Thoracic aorta (tissue), 2 donors: ENCODE measurements around the gene IAH1. TPM values are rescaled to one million over a fixed set of nuclear protein-coding genes. Genes with fewer than 3 reads are reported as not detected.

Experiments
- ATAC-seq: fragments of 150-250 bp; one replicate; pipeline ENCODE4 v1.8.0; 2017; ENCODE audit warnings: low read depth; ENCODE audit not compliant: insufficient number of reproducible peaks, low FRiP score
- DNase-seq: peaks from one replicate; pipeline ENCODE4 v3.0.0-alpha.2; 2020; ENCODE audit warnings: low spot score
- H3K27ac ChIP-seq, 2 donors: fragments of 200-600 bp; sonication (generic); 1 replicate in 1 of 2; 2 replicates in 1 of 2; pipeline ENCODE4 v1.5.1; 2016; ENCODE audit warnings: mild to moderate bottlenecking in 2 of 2, moderate library complexity in 2 of 2
- H3K27me3 ChIP-seq: fragments of 200-600 bp; sonication (generic); replicated peaks from 2 replicates; pipeline ENCODE4 v1.6.0; 2016; ENCODE audit warnings: mild to moderate bottlenecking; ENCODE audit not compliant: insufficient read depth
- H3K36me3 ChIP-seq: fragments of 200-600 bp; sonication (generic); one replicate; pipeline ENCODE4 v1.5.1; 2016
- H3K4me1 ChIP-seq, 2 donors: fragments of 200-600 bp; sonication (generic); 1 replicate in 1 of 2; 2 replicates in 1 of 2; pipeline versions ENCODE4 v1.5.1 to v1.6.0; 2016; ENCODE audit warnings: low read depth in 2 of 2, mild to moderate bottlenecking in 1 of 2; ENCODE audit not compliant: control insufficient read depth in 1 of 2
- H3K4me3 ChIP-seq: fragments of 200-600 bp; sonication (generic); 2 replicates; pipeline ENCODE4 v1.5.1; 2016; ENCODE audit warnings: mild to moderate bottlenecking
- H3K9me3 ChIP-seq: fragments of 200-600 bp; sonication (generic); 2 replicates; pipeline ENCODE4 v1.5.1; 2016
- CTCF ChIP-seq: fragments of 200-600 bp; sonication (generic); IDR thresholded peaks from one replicate; pipeline ENCODE4 v1.5.1; 2019; ENCODE audit warnings: antibody characterized with exemption
- total RNA-seq, 2 donors: library from RNA; depleted of rRNA; stranded (reverse); fragments of >200 nt; gene quantifications; one replicate each; pipeline versions ENCODE4 v1.1.0 to v1.2.3, GENCODE V29; 2016

The IAH1 gene
- total RNA-seq, 2 donors from 2014 or later = 48.1 to 53.6 TPM

- no peak for TF ChIP-seq CTCF
- H3K9me3 ChIP-seq = no peaks in the 10 kb centered on the region
- H3K36me3 ChIP-seq = peaks cover 10% of the 10 kb centered on the region
- H3K27ac ChIP-seq = no peak overlapping the region
- H3K4me1 ChIP-seq = no peaks in the 10 kb centered on the region
- ATAC-seq = no peak
- H3K27me3 ChIP-seq = no peaks in the 10 kb centered on the region
- no peak overlapping the region for H3K4me3 ChIP-seq
- DNase-seq = no peak
Observed at GRCh38 chr2:9460441-9461017, 13.8 kb upstream of the IAH1 start.

GRCh38 chr2:9461079-9461478 is 13.3 kb upstream of the IAH1 start:
- TF ChIP-seq CTCF = no peak
- Histone ChIP-seq H3K4me1 (no peaks in the 10 kb centered on the region), H3K9me3 (no peaks in the 10 kb centered on the region), H3K36me3 (peaks cover 9% of the 10 kb centered on the region), H3K4me3 (no peak overlapping the region), H3K27ac (no peak overlapping the region), H3K27me3 (no peaks in the 10 kb centered on the region)
- ATAC-seq (no peak), DNase-seq (no peak)

GRCh38 chr2:9462313-9462712 is 12.0 kb upstream of the IAH1 start:
- DNase-seq (no peak), ATAC-seq (no peak)
- Histone ChIP-seq H3K27me3 (no peaks in the 10 kb centered on the region), H3K36me3 (peaks cover 9% of the 10 kb centered on the region), H3K4me1 (no peaks in the 10 kb centered on the region), H3K27ac (no peak overlapping the region), H3K9me3 (no peaks in the 10 kb centered on the region), H3K4me3 (no peak overlapping the region)
- no peak for TF ChIP-seq CTCF

GRCh38 chr2:9462886-9463697 is 11.3 kb upstream of the IAH1 start:
- Histone ChIP-seq H3K27ac (no peak overlapping the region), H3K36me3 (peaks cover 11% of the 10 kb centered on the region), H3K4me1 (no peaks in the 10 kb centered on the region), H3K27me3 (no peaks in the 10 kb centered on the region), H3K4me3 (no peak overlapping the region), H3K9me3 (no peaks in the 10 kb centered on the region)
- ATAC-seq = no peak
- no peak for DNase-seq
- no peak for TF ChIP-seq CTCF

- Histone ChIP-seq H3K4me1 (no peaks in the 10 kb centered on the region), H3K4me3 (no peak overlapping the region), H3K27ac (no peak overlapping the region), H3K36me3 (peaks cover 10% of the 10 kb centered on the region), H3K9me3 (no peaks in the 10 kb centered on the region), H3K27me3 (no peaks in the 10 kb centered on the region)
- ATAC-seq (no peak), DNase-seq (no peak)
- no peak for TF ChIP-seq CTCF
Observed at GRCh38 chr2:9463698-9464034, 10.7 kb upstream of the IAH1 start.
